ENCODE measurements around the gene PTBP2.

Gene PTBP2
- 45.3 to 72.0 reads per million in 2 donors for total RNA-seq

GRCh38 chr1:96721416-96722160 is at the start of gene PTBP2:
Gene PTBP2 (plus strand): TSS chr1:96721784. CDS start chr1:96721865, 81 bp downstream.
- DNase-seq, result peak; percentile 58 to 89 (median 75)

GRCh38 chr1:96674915-96675314 is 46.7 kb upstream of the PTBP2 start:
- DNase-seq, result no peak

- no peak for DNase-seq
Observed at GRCh38 chr1:96682056-96682455, 39.5 kb upstream of the PTBP2 start.

- no peak for DNase-seq
Observed at GRCh38 chr1:96683931-96684330, 37.7 kb upstream of the PTBP2 start.

GRCh38 chr1:96684744-96685143 is 36.8 kb upstream of the PTBP2 start:
- no peak for DNase-seq

GRCh38 chr1:96688767-96689166 is 32.8 kb upstream of the PTBP2 start:
- DNase-seq, result no peak

- no peak for DNase-seq
Observed at GRCh38 chr1:96695954-96696353, 25.6 kb upstream of the PTBP2 start.

GRCh38 chr1:96698342-96698983 is 23.1 kb upstream of the PTBP2 start:
- no peak for DNase-seq

- no peak for DNase-seq
Observed at GRCh38 chr1:96703186-96703585, 18.4 kb upstream of the PTBP2 start.

- DNase-seq, result no peak
Observed at GRCh38 chr1:96707023-96707422, 14.6 kb upstream of the PTBP2 start.

- no peak for DNase-seq
Observed at GRCh38 chr1:96708482-96708881, 13.1 kb upstream of the PTBP2 start.

- no peak for DNase-seq
Observed at GRCh38 chr1:96710708-96711477, 10.7 kb upstream of the PTBP2 start.

- DNase-seq, result no peak
Observed at GRCh38 chr1:96713649-96714048, 7.9 kb upstream of the PTBP2 start.

GRCh38 chr1:96714881-96715280 is 6.7 kb upstream of the PTBP2 start:
- no peak for DNase-seq

GRCh38 chr1:96715482-96715881 is 6.1 kb upstream of the PTBP2 start:
- DNase-seq, result no peak

- DNase-seq, result no peak
Observed at GRCh38 chr1:96721053-96721415, 550 bp upstream of the PTBP2 start.

GRCh38 chr1:96722161-96722922 is 758 bp downstream of the PTBP2 start:
- peak in 3 of 5 experiments; percentile 28 to 39 (median 34) for DNase-seq

GRCh38 chr1:96722958-96723357 is 1.4 kb downstream of the PTBP2 start:
- DNase-seq, result no peak

- no peak for DNase-seq
Observed at GRCh38 chr1:96723377-96723776, 1.8 kb downstream of the PTBP2 start.

- no peak for DNase-seq
Observed at GRCh38 chr1:96723936-96724335, 2.4 kb downstream of the PTBP2 start.

- no peak for DNase-seq
Observed at GRCh38 chr1:96727860-96728259, 6.3 kb downstream of the PTBP2 start.

- no peak for DNase-seq
Observed at GRCh38 chr1:96730574-96731298, 9.2 kb downstream of the PTBP2 start.
